ENCODE results near the gene FOXN4. TPM values are rescaled to one million over a fixed set of nuclear protein-coding genes. Genes with fewer than 3 reads are reported as not detected.

FOXN4 gene
- total and polyA plus RNA-seq, 2 donors (not counting 3 experiments of a cell fraction or from before 2014, with no cell fraction given): not detected

DNA sequence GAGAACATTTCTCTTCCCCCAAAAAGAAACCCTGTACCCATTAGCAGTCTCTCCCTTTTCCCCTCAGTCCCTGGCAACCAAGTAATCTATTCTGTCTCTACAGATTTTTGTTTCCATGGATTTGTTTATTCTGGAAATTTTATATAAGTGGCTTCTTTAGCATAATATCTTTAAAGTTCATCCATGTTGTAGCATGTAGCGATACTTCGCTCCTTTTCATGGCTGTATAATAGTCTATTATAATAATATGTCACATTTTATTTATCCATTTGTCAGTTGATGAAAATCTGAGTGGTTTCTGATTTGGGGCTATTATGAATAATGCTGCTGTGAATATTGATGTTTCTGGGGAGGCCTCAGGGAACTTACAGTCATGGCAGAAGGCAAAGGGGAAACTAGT lies 25.8 kb upstream of the FOXN4 start:
- FAIRE-seq: no peak
- no peak overlapping the region for H3K9ac ChIP-seq (replicated peaks; ENCODE audit: extremely low read depth, insufficient read depth, low read length)
- H3K79me2 ChIP-seq (ENCODE audit: control insufficient read depth, insufficient read depth, low read length): no peaks in the 10 kb centered on the region
- no TSS peak for BruUV-seq (replicated peaks)
- H3K4me2 ChIP-seq (ENCODE audit: insufficient read depth, low read length): no peak overlapping the region
- ChIA-PET POLR2A (no interaction called here), CTCF (interaction anchor here (1.0 kb wide), 2 partner anchors 18 to 50 kb away, joined by 3 read pairs; no protein-coding TSS in a partner anchor)
- dilution Hi-C loops (cut with MboI; ENCODE audit: extremely low pct_ligation_motif_present, low sequenced_read_pairs) (no loop called here), intact Hi-C loops (cut with micrococcal nuclease) (no loop called here)
- no peaks in the 10 kb centered on the region for H3K4me1 ChIP-seq (ENCODE audit: control insufficient read depth, extremely low read depth, insufficient read depth, low read length)
- H2AFZ ChIP-seq (ENCODE audit: low read depth, low read length): no peak overlapping the region
- no peak for DNase-seq (ENCODE audit: low read depth, low spot score)
- TF ChIP-seq POLR2AphosphoS5 (IDR thresholded peaks at IDR 0.05; ENCODE audit: insufficient read depth, low read depth, low read length): no peak
- TF ChIP-seq MYC (IDR thresholded peaks at IDR 0.05; ENCODE audit: low read depth, low read length): no peak
- no peak for TF ChIP-seq JUN (IDR thresholded peaks at IDR 0.05; ENCODE audit: borderline replicate concordance, insufficient read depth, insufficient read length, low read depth)
- no peaks in the 10 kb centered on the region for H3K9me3 ChIP-seq (replicated peaks; ENCODE audit: control insufficient read depth, insufficient read depth, low read length)
- H3K27ac ChIP-seq (ENCODE audit: insufficient read depth, low read depth, low read length): no peak overlapping the region
- no peak overlapping the region for H3K4me3 ChIP-seq (replicated peaks in 1 of 3; ENCODE audit: insufficient read depth in 1 of 3, low read depth in 1 of 3, low read length in 3 of 3)
- H3K9me1 ChIP-seq (replicated peaks; ENCODE audit: control insufficient read depth, extremely low read depth, insufficient read depth, low read length): no peaks in the 10 kb centered on the region
- H3K36me3 ChIP-seq (ENCODE audit: control insufficient read depth in 2 of 2, extremely low read depth in 1 of 2, insufficient read depth in 2 of 2, low read length in 2 of 2): no peaks in the 10 kb centered on the region
- no peaks in the 10 kb centered on the region for H4K20me1 ChIP-seq (replicated peaks; ENCODE audit: control insufficient read depth, extremely low read depth, insufficient read depth, low read length)
- H3K27me3 ChIP-seq (ENCODE audit: control insufficient read depth in 2 of 2, insufficient read depth in 2 of 2, low read length in 2 of 2): peaks cover 0 to 6% of the 10 kb centered on the region in 2 experiments

DNA sequence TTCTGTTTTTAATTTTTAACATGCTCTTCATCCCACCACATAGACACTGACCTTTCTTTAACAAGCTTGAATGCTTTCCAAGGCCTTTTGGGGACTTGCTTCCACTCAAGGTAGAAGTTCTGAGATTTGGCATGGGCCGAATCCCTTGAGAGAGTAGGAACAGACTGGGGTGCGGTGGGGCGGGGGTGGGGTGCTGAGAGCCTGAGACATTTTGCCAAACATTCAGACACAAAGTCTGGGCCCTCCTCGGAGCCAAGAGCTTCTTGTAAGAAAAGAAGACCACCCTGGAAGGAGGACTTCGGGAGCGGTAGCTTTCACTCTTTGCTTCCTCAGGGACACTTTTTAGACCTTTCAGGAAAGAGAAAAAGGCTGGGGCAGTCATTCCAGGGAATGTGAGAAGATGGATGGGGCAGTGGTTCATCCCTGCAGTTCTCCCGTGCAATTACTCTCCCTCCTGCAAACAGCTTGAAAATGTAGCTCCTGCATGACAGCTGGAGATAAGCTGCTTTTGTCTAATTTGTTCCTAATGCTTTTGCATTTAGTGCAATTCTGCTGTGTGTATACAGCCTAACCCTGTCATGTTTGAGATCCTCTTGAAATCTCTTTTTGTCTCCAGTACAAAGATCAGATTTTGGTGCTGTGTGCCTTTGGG lies 22.3 kb upstream of the FOXN4 start:
- no TSS peak for BruUV-seq (replicated peaks)
- FAIRE-seq: no peak
- Histone ChIP-seq H3K4me1 (ENCODE audit: control insufficient read depth, extremely low read depth, insufficient read depth, low read length) (no peaks in the 10 kb centered on the region), H3K9ac (replicated peaks; ENCODE audit: extremely low read depth, insufficient read depth, low read length) (no peak overlapping the region), H3K4me3 (replicated peaks in 1 of 3; ENCODE audit: insufficient read depth in 1 of 3, low read depth in 1 of 3, low read length in 3 of 3) (no peak overlapping the region), H3K79me2 (ENCODE audit: control insufficient read depth, insufficient read depth, low read length) (no peaks in the 10 kb centered on the region), H3K9me1 (replicated peaks; ENCODE audit: control insufficient read depth, extremely low read depth, insufficient read depth, low read length) (no peaks in the 10 kb centered on the region), H3K9me3 (replicated peaks; ENCODE audit: control insufficient read depth, insufficient read depth, low read length) (no peaks in the 10 kb centered on the region), H3K27me3 (ENCODE audit: control insufficient read depth in 2 of 2, insufficient read depth in 2 of 2, low read length in 2 of 2) (peaks cover 5 to 6% of the 10 kb centered on the region in 2 experiments), H3K4me2 (ENCODE audit: insufficient read depth, low read length) (no peak overlapping the region), H3K27ac (ENCODE audit: insufficient read depth, low read depth, low read length) (no peak overlapping the region), H2AFZ (ENCODE audit: low read depth, low read length) (no peak overlapping the region), H3K36me3 (ENCODE audit: control insufficient read depth in 2 of 2, extremely low read depth in 1 of 2, insufficient read depth in 2 of 2, low read length in 2 of 2) (no peaks in the 10 kb centered on the region), H4K20me1 (replicated peaks; ENCODE audit: control insufficient read depth, extremely low read depth, insufficient read depth, low read length) (no peaks in the 10 kb centered on the region)
- no peak for TF ChIP-seq GATA2 (IDR thresholded peaks at IDR 0.05; ENCODE audit: insufficient read depth, insufficient read length, low read depth, low read length)
- TF ChIP-seq, protein P1, sequence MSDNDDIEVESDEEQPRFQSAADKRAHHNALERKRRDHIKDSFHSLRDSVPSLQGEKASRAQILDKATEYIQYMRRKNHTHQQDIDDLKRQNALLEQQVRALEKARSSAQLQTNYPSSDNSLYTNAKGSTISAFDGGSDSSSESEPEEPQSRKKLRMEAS (IDR thresholded peaks at IDR 0.05; ENCODE audit: insufficient read depth, insufficient read length): no peak
- TF ChIP-seq POLR2A (IDR thresholded peaks at IDR 0.05; ENCODE audit: low read depth, low read length): no peak
- TF ChIP-seq JUN (IDR thresholded peaks at IDR 0.05; ENCODE audit: borderline replicate concordance, insufficient read depth, insufficient read length, low read depth): no peak
- TF ChIP-seq, protein P2, sequence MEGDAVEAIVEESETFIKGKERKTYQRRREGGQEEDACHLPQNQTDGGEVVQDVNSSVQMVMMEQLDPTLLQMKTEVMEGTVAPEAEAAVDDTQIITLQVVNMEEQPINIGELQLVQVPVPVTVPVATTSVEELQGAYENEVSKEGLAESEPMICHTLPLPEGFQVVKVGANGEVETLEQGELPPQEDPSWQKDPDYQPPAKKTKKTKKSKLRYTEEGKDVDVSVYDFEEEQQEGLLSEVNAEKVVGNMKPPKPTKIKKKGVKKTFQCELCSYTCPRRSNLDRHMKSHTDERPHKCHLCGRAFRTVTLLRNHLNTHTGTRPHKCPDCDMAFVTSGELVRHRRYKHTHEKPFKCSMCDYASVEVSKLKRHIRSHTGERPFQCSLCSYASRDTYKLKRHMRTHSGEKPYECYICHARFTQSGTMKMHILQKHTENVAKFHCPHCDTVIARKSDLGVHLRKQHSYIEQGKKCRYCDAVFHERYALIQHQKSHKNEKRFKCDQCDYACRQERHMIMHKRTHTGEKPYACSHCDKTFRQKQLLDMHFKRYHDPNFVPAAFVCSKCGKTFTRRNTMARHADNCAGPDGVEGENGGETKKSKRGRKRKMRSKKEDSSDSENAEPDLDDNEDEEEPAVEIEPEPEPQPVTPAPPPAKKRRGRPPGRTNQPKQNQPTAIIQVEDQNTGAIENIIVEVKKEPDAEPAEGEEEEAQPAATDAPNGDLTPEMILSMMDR (IDR thresholded peaks at IDR 0.05; ENCODE audit: extremely low read depth in 1 of 2, insufficient read depth in 1 of 2, low read depth in 1 of 2, low read length in 2 of 2): no peak
- TF ChIP-seq MYC (IDR thresholded peaks at IDR 0.05; ENCODE audit: low read depth, low read length): no peak
- TF ChIP-seq EZH2 (IDR thresholded peaks at IDR 0.05; ENCODE audit: borderline replicate concordance, low read depth, low read length, severe bottlenecking): no peak
- TF ChIP-seq FOS (IDR thresholded peaks at IDR 0.05; ENCODE audit: borderline replicate concordance, insufficient read depth, low read length): no peak
- TF ChIP-seq POLR2AphosphoS5 (IDR thresholded peaks at IDR 0.05; ENCODE audit: insufficient read depth, low read depth, low read length): no peak
- intact Hi-C loops (cut with micrococcal nuclease): no loop called here
- POLR2A ChIA-PET: no interaction called here
- DNase-seq (ENCODE audit: low read depth, low spot score): no peak
- dilution Hi-C loops (cut with MboI; ENCODE audit: extremely low pct_ligation_motif_present, low sequenced_read_pairs): no loop called here
- CTCF ChIA-PET: interaction anchor here (0.8 to 1.6 kb wide), 2 partner anchors 10 to 16 kb away, joined by 3 to 5 read pairs; no protein-coding TSS in a partner anchor

Data from endothelial cell of umbilical vein (primary cell).